ENCODE measurements around the gene GTPBP3. TPM values are rescaled to one million over a fixed set of nuclear protein-coding genes. Genes with fewer than 3 reads are reported as not detected.

The GTPBP3 gene
- total RNA-seq, 2 experiments from 2014 or later = 83.2 to 113 TPM

- H3K9me3 ChIP-seq (ENCODE audit: low read length) = no peaks in the 10 kb centered on the region
- intact Hi-C loops (cut with micrococcal nuclease; ENCODE audit: unreplicated experiment) = no loop called here
- no peak for DNase-seq (ENCODE audit: low spot score)
- BruUV-seq (replicated peaks) = no TSS peak
- H3K27ac ChIP-seq (ENCODE audit: low read depth, low read length, poor library complexity, severe bottlenecking) = no peak overlapping the region
- CTCF ChIA-PET (ENCODE audit: unreplicated experiment) = no interaction called here
- peaks cover 26% of the 10 kb centered on the region for H3K4me1 ChIP-seq (ENCODE audit: insufficient read depth, low read length, poor library complexity, severe bottlenecking)
- TF ChIP-seq CTCF (conservative IDR thresholded peaks at IDR 0.05; ENCODE audit: low read length) (no peak), EZH2phosphoT487 (IDR thresholded peaks at IDR 0.05; ENCODE audit: borderline replicate concordance, low read depth, low read length) (no peak)
- H3K36me3 ChIP-seq (ENCODE audit: insufficient read depth, low read length) = no peaks in the 10 kb centered on the region
- no peaks in the 10 kb centered on the region for H3K9me2 ChIP-seq (ENCODE audit: insufficient read depth, low read length)
- no peak overlapping the region for H3K4me3 ChIP-seq (ENCODE audit: low read depth, low read length, poor library complexity, severe bottlenecking)
- H2AFZ ChIP-seq (ENCODE audit: low read length) = no peak overlapping the region
- no peak overlapping the region for H3K4me2 ChIP-seq (ENCODE audit: low read length)
- POLR2A ChIA-PET = interaction anchor here (0.5 to 0.8 kb wide), 2 partner anchors 39 to 1526 kb away, joined by 3 to 4 read pairs; no protein-coding TSS in a partner anchor
- no peaks in the 10 kb centered on the region for H3K79me2 ChIP-seq (ENCODE audit: insufficient read depth, low read depth, low read length)
- H4K20me1 ChIP-seq (ENCODE audit: insufficient read depth, low read length) = no peaks in the 10 kb centered on the region
Measured at GRCh38 chr19:17330262-17331044, 6.9 kb upstream of the GTPBP3 start.

- peaks cover 31% of the 10 kb centered on the region for H3K4me1 ChIP-seq (ENCODE audit: insufficient read depth, low read length, poor library complexity, severe bottlenecking)
- H4K20me1 ChIP-seq (ENCODE audit: insufficient read depth, low read length) = no peaks in the 10 kb centered on the region
- no peak overlapping the region for H3K27ac ChIP-seq (ENCODE audit: low read depth, low read length, poor library complexity, severe bottlenecking)
- H3K36me3 ChIP-seq (ENCODE audit: insufficient read depth, low read length) = no peaks in the 10 kb centered on the region
- no peaks in the 10 kb centered on the region for H3K9me3 ChIP-seq (ENCODE audit: low read length)
- no peak overlapping the region for H3K4me2 ChIP-seq (ENCODE audit: low read length)
- no peaks in the 10 kb centered on the region for H3K9me2 ChIP-seq (ENCODE audit: insufficient read depth, low read length)
- ChIA-PET POLR2A (interaction anchor here (0.5 to 0.8 kb wide), 3 partner anchors 38 to 1526 kb away, joined by 3 to 6 read pairs (median 4); no protein-coding TSS in a partner anchor), CTCF (ENCODE audit: unreplicated experiment) (no interaction called here)
- DNase-seq (ENCODE audit: low spot score) = no peak
- H3K79me2 ChIP-seq (ENCODE audit: insufficient read depth, low read depth, low read length) = no peaks in the 10 kb centered on the region
- no TSS peak for BruUV-seq (replicated peaks)
- TF ChIP-seq EZH2phosphoT487 (IDR thresholded peaks at IDR 0.05; ENCODE audit: borderline replicate concordance, low read depth, low read length) (no peak), CTCF (conservative IDR thresholded peaks at IDR 0.05; ENCODE audit: low read length) (no peak)
- intact Hi-C loops (cut with micrococcal nuclease; ENCODE audit: unreplicated experiment) = no loop called here
- no peak overlapping the region for H2AFZ ChIP-seq (ENCODE audit: low read length)
- H3K4me3 ChIP-seq (ENCODE audit: low read depth, low read length, poor library complexity, severe bottlenecking) = no peak overlapping the region
Measured at GRCh38 chr19:17331045-17331558, 6.3 kb upstream of the GTPBP3 start.

- Histone ChIP-seq H3K79me2 (ENCODE audit: insufficient read depth, low read depth, low read length) (no peaks in the 10 kb centered on the region; the same call in 1 of the 2 replicates), H3K4me3 (ENCODE audit: low read depth, low read length, poor library complexity, severe bottlenecking) (no peak overlapping the region), H3K27ac (ENCODE audit: low read depth, low read length, poor library complexity, severe bottlenecking) (no peak overlapping the region), H3K9me3 (ENCODE audit: low read length) (no peaks in the 10 kb centered on the region), H3K9me2 (ENCODE audit: insufficient read depth, low read length) (no peaks in the 10 kb centered on the region), H3K4me2 (ENCODE audit: low read length) (no peak overlapping the region), H4K20me1 (ENCODE audit: insufficient read depth, low read length) (no peaks in the 10 kb centered on the region), H3K36me3 (ENCODE audit: insufficient read depth, low read length) (no peaks in the 10 kb centered on the region), H2AFZ (ENCODE audit: low read length) (no peak overlapping the region), H3K4me1 (ENCODE audit: insufficient read depth, low read length, poor library complexity, severe bottlenecking) (peaks cover 31% of the 10 kb centered on the region)
- TF ChIP-seq EZH2phosphoT487 (IDR thresholded peaks at IDR 0.05; ENCODE audit: borderline replicate concordance, low read depth, low read length) = no peak
- no peak for TF ChIP-seq CTCF (conservative IDR thresholded peaks at IDR 0.05; ENCODE audit: low read length)
- POLR2A ChIA-PET = interaction anchor here (0.9 to 2.4 kb wide), 4 partner anchors 11 to 27 kb away, joined by 3 to 15 read pairs (median 5); partner anchors contain the start of genes DDA1 and MRPL34
- CTCF ChIA-PET (ENCODE audit: unreplicated experiment) = interaction anchor here (0.6 to 2.0 kb wide), 6 partner anchors 8 to 109 kb away, joined by 3 to 8 read pairs (median 4); partner anchors contain the start of gene DDA1
- BruUV-seq (replicated peaks) = no TSS peak
- intact Hi-C loops (cut with micrococcal nuclease; ENCODE audit: unreplicated experiment) = no loop called here
- no peak for DNase-seq (ENCODE audit: low spot score)
Measured at GRCh38 chr19:17332360-17332676, 5.0 kb upstream of the GTPBP3 start.
